ENCODE measurements around the gene AVL9. TPM values are rescaled to one million over a fixed set of nuclear protein-coding genes. Genes with fewer than 3 reads are reported as not detected.
"Not testable (repeated sequence)": the region's sequence is repeated elsewhere in the genome, so short reads cannot be mapped to it uniquely, and the experiment has no call there.

Gene AVL9
- total RNA-seq, 1 donor, result 22.7 TPM

GRCh38 chr7:32479574-32480200 lies 15.6 kb upstream of the AVL9 start:
- H3K9me3 ChIP-seq (ENCODE audit: low read depth, low read length), result no peaks in the 10 kb centered on the region
- no peaks in the 10 kb centered on the region for H3K27me3 ChIP-seq (ENCODE audit: insufficient read depth, low read length)
- no peaks in the 10 kb centered on the region for H3K4me1 ChIP-seq (ENCODE audit: insufficient read depth, low read length)
- no peak overlapping the region for H3K4me3 ChIP-seq (ENCODE audit: low read length)

- no peaks in the 10 kb centered on the region for H3K4me1 ChIP-seq (ENCODE audit: insufficient read depth, low read length)
- no peak overlapping the region for H3K4me3 ChIP-seq (ENCODE audit: low read length)
- H3K27me3 ChIP-seq (ENCODE audit: insufficient read depth, low read length), result no peaks in the 10 kb centered on the region
These were observed 14.1 kb upstream of the AVL9 start for GRCh38 chr7:32481176-32481575.

GRCh38 chr7:32481921-32482320 lies 13.4 kb upstream of the AVL9 start:
- H3K9me3 ChIP-seq (ENCODE audit: low read depth, low read length), result no peaks in the 10 kb centered on the region
- no peak overlapping the region for H3K4me3 ChIP-seq (ENCODE audit: low read length)
- H3K27me3 ChIP-seq (ENCODE audit: insufficient read depth, low read length), result no peaks in the 10 kb centered on the region
- H3K4me1 ChIP-seq (ENCODE audit: insufficient read depth, low read length), result no peaks in the 10 kb centered on the region

More at GRCh38 chr7:32481176-32481575, 14.1 kb upstream of the AVL9 start:
- no peaks in the 10 kb centered on the region for H3K9me3 ChIP-seq (ENCODE audit: low read depth, low read length)

GRCh38 chr7:32489788-32490126 lies 5.5 kb upstream of the AVL9 start:
- H3K4me3 ChIP-seq (ENCODE audit: low read length), result peak overlapping the region; percentile 81
- no peaks in the 10 kb centered on the region for H3K9me3 ChIP-seq (ENCODE audit: low read depth, low read length)
- peaks cover 18% of the 10 kb centered on the region for H3K4me1 ChIP-seq (ENCODE audit: insufficient read depth, low read length)
- no peaks in the 10 kb centered on the region for H3K27me3 ChIP-seq (ENCODE audit: insufficient read depth, low read length)

- Histone ChIP-seq H3K4me1 (ENCODE audit: insufficient read depth, low read length) (peaks cover 18% of the 10 kb centered on the region), H3K9me3 (ENCODE audit: low read depth, low read length) (no peaks in the 10 kb centered on the region), H3K4me3 (ENCODE audit: low read length) (peak within 1 kb of the TSS; percentile 81), H3K27me3 (ENCODE audit: insufficient read depth, low read length) (no peaks in the 10 kb centered on the region)
These were observed 5.0 kb upstream of the AVL9 start, which contains the start of gene LSM5 for GRCh38 chr7:32490127-32490796. TSS of gene LSM5 (minus strand) at chr7:32490380. CDS start at chr7:32490365, 15 bp downstream.

- H3K27me3 ChIP-seq (ENCODE audit: insufficient read depth, low read length), result no peaks in the 10 kb centered on the region
- no peaks in the 10 kb centered on the region for H3K9me3 ChIP-seq (ENCODE audit: low read depth, low read length)
- H3K4me3 ChIP-seq (ENCODE audit: low read length), result peak overlapping the region; percentile 56
- H3K4me1 ChIP-seq (ENCODE audit: insufficient read depth, low read length), result peaks cover 30% of the 10 kb centered on the region
These were observed 367 bp upstream of the AVL9 start for GRCh38 chr7:32494946-32495297.

GRCh38 chr7:32496052-32496813 lies 944 bp downstream of the AVL9 start:
- Histone ChIP-seq H3K4me1 (ENCODE audit: insufficient read depth, low read length) (peaks cover 37% of the 10 kb centered on the region), H3K9me3 (ENCODE audit: low read depth, low read length) (no peaks in the 10 kb centered on the region), H3K27me3 (ENCODE audit: insufficient read depth, low read length) (no peaks in the 10 kb centered on the region), H3K4me3 (ENCODE audit: low read length) (peak overlapping the region; percentile 86)

GRCh38 chr7:32499755-32500154 lies 4.5 kb downstream of the AVL9 start:
- not testable (repeated sequence) for H3K9me3 ChIP-seq (ENCODE audit: low read depth, low read length); H3K27me3 ChIP-seq (ENCODE audit: insufficient read depth, low read length); H3K4me3 ChIP-seq (ENCODE audit: low read length)
- H3K4me1 ChIP-seq (ENCODE audit: insufficient read depth, low read length), result peaks cover 53% of the 10 kb centered on the region

- peaks cover 53% of the 10 kb centered on the region for H3K4me1 ChIP-seq (ENCODE audit: insufficient read depth, low read length)
- not testable (repeated sequence) for H3K4me3 ChIP-seq (ENCODE audit: low read length); H3K27me3 ChIP-seq (ENCODE audit: insufficient read depth, low read length)
These were observed 4.9 kb downstream of the AVL9 start for GRCh38 chr7:32500216-32500615.

GRCh38 chr7:32500922-32501341 lies 5.6 kb downstream of the AVL9 start:
- no peaks in the 10 kb centered on the region for H3K27me3 ChIP-seq (ENCODE audit: insufficient read depth, low read length)
- no peak overlapping the region for H3K4me3 ChIP-seq (ENCODE audit: low read length)
- peaks cover 52% of the 10 kb centered on the region for H3K4me1 ChIP-seq (ENCODE audit: insufficient read depth, low read length)
- no peaks in the 10 kb centered on the region for H3K9me3 ChIP-seq (ENCODE audit: low read depth, low read length)

More at GRCh38 chr7:32500216-32500615, 4.9 kb downstream of the AVL9 start:
- not testable (repeated sequence) for H3K9me3 ChIP-seq (ENCODE audit: low read depth, low read length)

GRCh38 chr7:32501522-32501921 lies 6.2 kb downstream of the AVL9 start:
- Histone ChIP-seq H3K27me3 (ENCODE audit: insufficient read depth, low read length) (no peaks in the 10 kb centered on the region), H3K4me1 (ENCODE audit: insufficient read depth, low read length) (peaks cover 50% of the 10 kb centered on the region), H3K9me3 (ENCODE audit: low read depth, low read length) (no peaks in the 10 kb centered on the region), H3K4me3 (ENCODE audit: low read length) (no peak overlapping the region)

- Histone ChIP-seq H3K9me3 (ENCODE audit: low read depth, low read length) (no peaks in the 10 kb centered on the region), H3K27me3 (ENCODE audit: insufficient read depth, low read length) (no peaks in the 10 kb centered on the region), H3K4me1 (ENCODE audit: insufficient read depth, low read length) (peaks cover 41% of the 10 kb centered on the region), H3K4me3 (ENCODE audit: low read length) (no peak overlapping the region)
These were observed 7.4 kb downstream of the AVL9 start for GRCh38 chr7:32502728-32503127.

GRCh38 chr7:32506266-32507054 lies 11.2 kb downstream of the AVL9 start:
- Histone ChIP-seq H3K4me1 (ENCODE audit: insufficient read depth, low read length) (peaks cover 20% of the 10 kb centered on the region), H3K27me3 (ENCODE audit: insufficient read depth, low read length) (no peaks in the 10 kb centered on the region), H3K9me3 (ENCODE audit: low read depth, low read length) (no peaks in the 10 kb centered on the region), H3K4me3 (ENCODE audit: low read length) (no peak overlapping the region)

GRCh38 chr7:32507414-32507813 lies 12.1 kb downstream of the AVL9 start:
- no peak overlapping the region for H3K4me3 ChIP-seq (ENCODE audit: low read length)
- no peaks in the 10 kb centered on the region for H3K27me3 ChIP-seq (ENCODE audit: insufficient read depth, low read length)
- H3K9me3 ChIP-seq (ENCODE audit: low read depth, low read length), result no peaks in the 10 kb centered on the region
- peaks cover 11% of the 10 kb centered on the region for H3K4me1 ChIP-seq (ENCODE audit: insufficient read depth, low read length)

- H3K4me3 ChIP-seq (ENCODE audit: low read length), result no peak overlapping the region
- H3K4me1 ChIP-seq (ENCODE audit: insufficient read depth, low read length), result peaks cover 6% of the 10 kb centered on the region
- no peaks in the 10 kb centered on the region for H3K27me3 ChIP-seq (ENCODE audit: insufficient read depth, low read length)
- no peaks in the 10 kb centered on the region for H3K9me3 ChIP-seq (ENCODE audit: low read depth, low read length)
These were observed 16.5 kb downstream of the AVL9 start for GRCh38 chr7:32511791-32512190.
